ENCODE measurements around the gene TLE3.

Gene TLE3

DNA sequence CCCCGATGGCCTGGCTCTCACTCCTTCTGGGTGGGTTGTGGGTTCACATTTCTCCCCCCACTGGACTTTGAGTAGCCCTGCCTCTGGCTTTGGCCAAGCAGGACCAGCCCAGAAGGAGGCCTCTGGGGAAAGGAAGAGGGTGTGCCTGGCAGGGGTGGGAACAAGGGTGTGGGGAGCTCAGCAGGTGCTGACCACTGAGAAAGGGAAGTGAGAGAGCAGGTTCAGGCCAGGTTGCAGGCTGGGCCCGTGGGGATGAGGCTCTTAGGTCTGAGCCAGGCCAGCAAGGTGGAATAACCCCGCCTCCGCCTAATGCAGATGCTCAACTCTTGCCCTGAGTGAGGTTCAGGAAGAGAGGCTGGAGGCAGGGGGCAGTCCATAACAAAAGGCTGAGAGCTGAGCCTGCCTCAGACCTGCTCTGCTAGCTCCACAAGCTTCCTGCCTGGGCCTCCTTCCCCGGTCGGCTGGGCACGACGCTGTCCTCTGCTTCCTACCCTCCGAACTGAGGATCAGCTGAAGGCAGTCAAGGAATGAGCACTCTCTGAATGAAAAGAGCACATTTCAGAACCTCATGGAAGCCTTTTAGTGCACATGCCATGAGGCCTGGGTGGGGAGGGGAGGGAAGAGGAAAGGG lies 82.7 kb downstream of the TLE3 start:
- H3K9me3 ChIP-seq (ENCODE audit: insufficient read depth, low read length, severe bottlenecking), result no peaks in the 10 kb centered on the region
- TF ChIP-seq EZH2 (IDR thresholded peaks at IDR 0.05; ENCODE audit: borderline replicate concordance, low read depth, low read length, severe bottlenecking), result no peak
- TF ChIP-seq, protein P1, sequence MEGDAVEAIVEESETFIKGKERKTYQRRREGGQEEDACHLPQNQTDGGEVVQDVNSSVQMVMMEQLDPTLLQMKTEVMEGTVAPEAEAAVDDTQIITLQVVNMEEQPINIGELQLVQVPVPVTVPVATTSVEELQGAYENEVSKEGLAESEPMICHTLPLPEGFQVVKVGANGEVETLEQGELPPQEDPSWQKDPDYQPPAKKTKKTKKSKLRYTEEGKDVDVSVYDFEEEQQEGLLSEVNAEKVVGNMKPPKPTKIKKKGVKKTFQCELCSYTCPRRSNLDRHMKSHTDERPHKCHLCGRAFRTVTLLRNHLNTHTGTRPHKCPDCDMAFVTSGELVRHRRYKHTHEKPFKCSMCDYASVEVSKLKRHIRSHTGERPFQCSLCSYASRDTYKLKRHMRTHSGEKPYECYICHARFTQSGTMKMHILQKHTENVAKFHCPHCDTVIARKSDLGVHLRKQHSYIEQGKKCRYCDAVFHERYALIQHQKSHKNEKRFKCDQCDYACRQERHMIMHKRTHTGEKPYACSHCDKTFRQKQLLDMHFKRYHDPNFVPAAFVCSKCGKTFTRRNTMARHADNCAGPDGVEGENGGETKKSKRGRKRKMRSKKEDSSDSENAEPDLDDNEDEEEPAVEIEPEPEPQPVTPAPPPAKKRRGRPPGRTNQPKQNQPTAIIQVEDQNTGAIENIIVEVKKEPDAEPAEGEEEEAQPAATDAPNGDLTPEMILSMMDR (IDR thresholded peaks at IDR 0.05; ENCODE audit: borderline replicate concordance, extremely low read depth, low read length, poor library complexity, severe bottlenecking), result no peak
- ATAC-seq (ENCODE audit: insufficient read depth, low read depth) (no peak), DNase-seq (no peak)
- no peak overlapping the region for H2AFZ ChIP-seq (ENCODE audit: low read depth, low read length)
- H3K79me2 ChIP-seq (ENCODE audit: insufficient read depth, low read length), result no peaks in the 10 kb centered on the region
- H4K20me1 ChIP-seq (ENCODE audit: insufficient read depth, low read length), result no peaks in the 10 kb centered on the region; the same call in 1 of the 2 replicates
- H3K27me3 ChIP-seq (ENCODE audit: insufficient read depth, low read length, poor library complexity), result peaks cover 12% of the 10 kb centered on the region
- H3K9ac ChIP-seq (ENCODE audit: low read depth, low read length), result no peak overlapping the region
- no peak overlapping the region for H3K4me3 ChIP-seq (ENCODE audit: low read depth in 1 of 2, low read length in 2 of 2)
- no peak overlapping the region for H3K4me2 ChIP-seq (ENCODE audit: insufficient read depth, low read length)
- no peaks in the 10 kb centered on the region for H3K4me1 ChIP-seq (ENCODE audit: insufficient read depth, low read length)
- no peaks in the 10 kb centered on the region for H3K36me3 ChIP-seq (ENCODE audit: insufficient read depth, low read length)
- no peak overlapping the region for H3K27ac ChIP-seq (ENCODE audit: low read length)

DNA sequence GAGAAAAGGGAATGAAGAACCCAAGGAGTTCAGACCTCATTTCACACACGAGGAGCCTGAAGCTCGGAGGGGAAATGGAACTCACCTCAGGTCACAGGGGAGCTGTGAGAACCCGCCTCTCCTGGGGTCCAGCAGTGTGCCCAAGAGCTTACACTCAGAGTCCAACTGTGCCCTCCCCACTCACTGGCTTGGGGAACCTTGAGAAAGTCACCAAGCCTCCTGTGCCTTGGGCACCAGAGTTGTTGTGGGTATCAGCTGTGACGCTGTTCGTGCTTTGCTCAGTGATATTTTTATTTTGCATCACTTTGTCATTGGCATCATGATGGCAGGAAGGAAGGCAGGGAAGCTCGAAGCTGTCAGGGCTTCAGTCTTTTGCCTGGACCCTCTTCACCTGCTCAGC lies 83.4 kb downstream of the TLE3 start:
- DNase-seq (no peak), ATAC-seq (ENCODE audit: insufficient read depth, low read depth) (no peak)
- no peaks in the 10 kb centered on the region for H3K4me1 ChIP-seq (ENCODE audit: insufficient read depth, low read length)
- no peaks in the 10 kb centered on the region for H3K79me2 ChIP-seq (ENCODE audit: insufficient read depth, low read length)
- peaks cover 12% of the 10 kb centered on the region for H3K27me3 ChIP-seq (ENCODE audit: insufficient read depth, low read length, poor library complexity)
- H3K9ac ChIP-seq (ENCODE audit: low read depth, low read length), result no peak overlapping the region
- H2AFZ ChIP-seq (ENCODE audit: low read depth, low read length), result no peak overlapping the region
- H3K4me2 ChIP-seq (ENCODE audit: insufficient read depth, low read length), result no peak overlapping the region
- no peak overlapping the region for H3K4me3 ChIP-seq (ENCODE audit: low read depth in 1 of 2, low read length in 2 of 2)
- H3K36me3 ChIP-seq (ENCODE audit: insufficient read depth, low read length), result no peaks in the 10 kb centered on the region
- H3K9me3 ChIP-seq (ENCODE audit: insufficient read depth, low read length, severe bottlenecking), result no peaks in the 10 kb centered on the region
- TF ChIP-seq, protein P1 (IDR thresholded peaks at IDR 0.05; ENCODE audit: borderline replicate concordance, extremely low read depth, low read length, poor library complexity, severe bottlenecking), result no peak
- TF ChIP-seq EZH2 (IDR thresholded peaks at IDR 0.05; ENCODE audit: borderline replicate concordance, low read depth, low read length, severe bottlenecking), result no peak
- H4K20me1 ChIP-seq (ENCODE audit: insufficient read depth, low read length), result no peaks in the 10 kb centered on the region; the same call in 1 of the 2 replicates
- H3K27ac ChIP-seq (ENCODE audit: low read length), result no peak overlapping the region

DNA sequence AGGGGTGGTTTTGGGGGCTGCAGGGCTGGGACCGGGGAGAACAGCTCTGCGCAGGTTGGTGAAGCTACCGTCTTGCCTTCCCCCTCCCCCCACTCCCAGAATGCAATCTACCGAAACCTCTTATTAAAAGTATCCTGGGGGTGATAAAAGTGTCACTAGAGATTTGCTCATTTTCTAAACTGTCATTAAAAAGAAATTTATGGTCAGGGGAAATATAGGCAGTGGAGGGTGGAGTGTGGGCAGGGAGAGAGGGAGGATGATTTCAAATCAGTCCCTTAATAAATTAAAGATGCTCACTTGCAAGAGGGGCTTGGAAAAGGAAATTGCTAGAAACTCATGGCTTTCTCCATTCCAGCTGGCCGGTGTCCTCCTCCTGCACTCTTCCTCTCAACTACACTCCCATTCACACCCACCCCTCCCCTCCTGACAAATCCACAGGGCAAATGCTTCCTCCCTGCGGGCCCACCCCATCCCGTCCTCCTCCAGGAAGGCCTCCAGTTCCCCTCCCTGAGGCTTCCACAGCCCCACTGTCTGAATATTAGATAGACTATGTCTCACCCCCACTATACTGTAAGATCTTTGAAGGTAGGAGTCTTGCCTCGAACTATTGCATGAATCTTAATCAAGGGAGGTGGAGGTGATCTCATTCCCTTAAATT lies 83.9 kb downstream of the TLE3 start:
- DNase-seq (no peak), ATAC-seq (ENCODE audit: insufficient read depth, low read depth) (no peak)
- TF ChIP-seq, protein P1 (IDR thresholded peaks at IDR 0.05; ENCODE audit: borderline replicate concordance, extremely low read depth, low read length, poor library complexity, severe bottlenecking), result no peak
- TF ChIP-seq EZH2 (IDR thresholded peaks at IDR 0.05; ENCODE audit: borderline replicate concordance, low read depth, low read length, severe bottlenecking), result no peak
- Histone ChIP-seq H3K36me3 (ENCODE audit: insufficient read depth, low read length) (no peaks in the 10 kb centered on the region), H3K4me3 (ENCODE audit: low read depth in 1 of 2, low read length in 2 of 2) (no peak overlapping the region), H3K4me1 (ENCODE audit: insufficient read depth, low read length) (no peaks in the 10 kb centered on the region), H3K9me3 (ENCODE audit: insufficient read depth, low read length, severe bottlenecking) (no peaks in the 10 kb centered on the region), H3K4me2 (ENCODE audit: insufficient read depth, low read length) (no peak overlapping the region), H3K27ac (ENCODE audit: low read length) (no peak overlapping the region), H3K79me2 (ENCODE audit: insufficient read depth, low read length) (no peaks in the 10 kb centered on the region), H3K9ac (ENCODE audit: low read depth, low read length) (no peak overlapping the region), H2AFZ (ENCODE audit: low read depth, low read length) (no peak overlapping the region), H3K27me3 (ENCODE audit: insufficient read depth, low read length, poor library complexity) (peaks cover 16% of the 10 kb centered on the region), H4K20me1 (ENCODE audit: insufficient read depth, low read length) (0 out of 2 replicates have a peak, but pooled peaks cover 3% of the 10 kb centered on the region)

Data from DND-41 (cell line).